IPS-NIHi7 (cell line): ENCODE results near the gene RALY.
A peak's percentile ranks its signal among the peaks of the same experiment; 100 is the strongest.
"Not testable (repeated sequence)": the region's sequence is repeated elsewhere in the genome, so short reads cannot be mapped to it uniquely, and the experiment has no call there.

Source experiments
- DNase-seq: peaks from one replicate; pipeline ENCODE4 v3.0.0; 2012; ENCODE audit warnings: mixed read lengths; ENCODE audit errors: extremely low spot score

The RALY gene

GRCh38 chr20:34105978-34106675, 112.4 kb downstream of the RALY start:
- DNase-seq: no peak

GRCh38 chr20:34108616-34109174, 115.0 kb downstream of the RALY start:
- DNase-seq: no peak

- no peak for DNase-seq
Observed at GRCh38 chr20:34109442-34109841, 115.7 kb downstream of the RALY start.

GRCh38 chr20:34110025-34110744, 116.5 kb downstream of the RALY start:
- DNase-seq: no peak

- no peak for DNase-seq
Observed at GRCh38 chr20:34110745-34111641, 117.3 kb downstream of the RALY start.

GRCh38 chr20:34111702-34112599, 118.2 kb downstream of the RALY start, which contains the start of gene EIF2S2:
Gene EIF2S2 (minus strand): TSS chr20:34112243. CDS start chr20:34112110, 133 bp downstream.
- DNase-seq: peak; percentile 98

GRCh38 chr20:34112600-34113101, 118.9 kb downstream of the RALY start:
- peak; percentile 26 for DNase-seq

GRCh38 chr20:34114809-34115208, 121.1 kb downstream of the RALY start:
- no peak for DNase-seq

GRCh38 chr20:34115232-34115631, 121.5 kb downstream of the RALY start:
- no peak for DNase-seq

GRCh38 chr20:34120213-34120612, 126.5 kb downstream of the RALY start:
- no peak for DNase-seq

GRCh38 chr20:34122274-34122980, 128.7 kb downstream of the RALY start:
- no peak for DNase-seq

GRCh38 chr20:34123309-34123708, 129.6 kb downstream of the RALY start:
- no peak for DNase-seq

- DNase-seq: no peak
Observed at GRCh38 chr20:34124469-34125249, 130.9 kb downstream of the RALY start.

- DNase-seq: no peak
Observed at GRCh38 chr20:34127792-34128191, 134.1 kb downstream of the RALY start.

GRCh38 chr20:34129518-34130162, 135.9 kb downstream of the RALY start:
- DNase-seq: peak; percentile 77

- DNase-seq: no peak
Observed at GRCh38 chr20:34131491-34131890, 137.8 kb downstream of the RALY start.

- not testable (repeated sequence) for DNase-seq
Observed at GRCh38 chr20:34132491-34132890, 138.8 kb downstream of the RALY start.

- not testable (repeated sequence) for DNase-seq
Observed at GRCh38 chr20:34132943-34133342, 139.2 kb downstream of the RALY start.
